ENCODE results near the gene PSPN.

DNA sequence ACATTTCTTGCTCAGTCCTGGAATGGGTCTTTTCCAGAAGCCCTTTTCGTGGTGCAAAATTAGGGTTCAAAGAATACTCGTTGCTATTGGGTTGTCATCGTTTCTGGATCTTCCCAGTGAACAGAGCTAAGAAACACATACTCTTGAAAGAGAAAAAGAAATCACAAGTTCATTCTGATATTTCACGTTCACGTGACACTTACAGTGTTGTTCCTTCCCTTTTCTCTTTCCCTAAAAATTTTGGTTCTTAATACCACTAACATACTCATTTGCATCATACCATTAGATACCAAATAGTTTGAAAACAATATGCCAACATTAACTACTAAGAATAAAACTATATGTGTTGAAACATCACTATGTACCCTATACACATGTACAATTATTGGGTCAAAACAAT lies 30.7 kb upstream of the PSPN start:
- TF ChIP-seq CTCF (IDR thresholded peaks at IDR 0.05) (no peak), POLR2A (IDR thresholded peaks at IDR 0.05) (no peak)
